Bronchus fibroblast of lung (primary cell): ENCODE results near the gene MTHFD1L. TPM values are rescaled to one million over a fixed set of nuclear protein-coding genes. Genes with fewer than 3 reads are reported as not detected.

Experiments
- total RNA-seq: library from RNA; depleted of rRNA; stranded (reverse); fragments of >200 nt; gene quantifications from 2 replicates; pipeline ENCODE4 v1.2.3, GENCODE V29; 2015

Gene MTHFD1L
- total RNA-seq, result 42.2 and 48.0 TPM in 2 replicates

DNA sequence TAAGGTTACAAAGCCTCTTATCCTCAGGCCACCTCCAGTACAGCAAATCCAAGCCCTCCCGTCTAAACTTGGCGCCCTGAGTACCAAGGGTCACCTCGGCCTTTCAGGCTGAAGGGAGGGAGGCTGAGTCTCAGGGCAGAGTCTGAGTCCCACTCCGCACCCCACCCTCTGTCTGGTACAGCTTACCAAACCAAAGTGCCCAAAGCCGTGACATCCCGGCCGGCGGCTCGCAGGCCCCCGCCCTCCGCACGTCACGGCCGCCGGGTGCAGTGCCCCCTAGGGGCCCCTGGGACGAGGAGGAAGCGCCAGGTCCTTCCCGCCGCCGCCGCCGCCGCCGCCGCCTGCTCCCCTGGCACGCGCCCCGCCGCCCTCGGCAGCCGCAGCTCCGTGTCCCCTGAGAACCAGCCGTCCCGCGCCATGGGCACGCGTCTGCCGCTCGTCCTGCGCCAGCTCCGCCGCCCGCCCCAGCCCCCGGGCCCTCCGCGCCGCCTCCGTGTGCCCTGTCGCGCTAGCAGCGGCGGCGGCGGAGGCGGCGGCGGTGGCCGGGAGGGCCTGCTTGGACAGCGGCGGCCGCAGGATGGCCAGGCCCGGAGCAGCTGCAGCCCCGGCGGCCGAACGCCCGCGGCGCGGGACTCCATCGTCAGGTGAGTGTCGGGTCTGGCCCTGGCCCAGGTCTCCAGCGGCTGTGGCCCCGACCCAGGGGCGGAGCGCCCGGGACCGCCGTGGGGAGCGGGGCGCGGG is at the start of gene MTHFD1L:
TSS of gene MTHFD1L (plus strand) at position 297 of the 741 bp plus-strand sequence. CDS start at position 418, 121 bp downstream.

